Loucy (cell line): ENCODE results near the gene UQCC5.

Experiments
- CTCF ChIP-seq: fragments of 200-600 bp; sonication (generic); conservative IDR thresholded peaks from 2 replicates; pipeline ENCODE4 v1.5.1; 2014; ENCODE audit warnings: mild to moderate bottlenecking, antibody characterized with exemption, low read length
- EZH2phosphoT487 ChIP-seq: fragments of 200-600 bp; IDR thresholded peaks from 2 replicates; pipeline ENCODE4 v1.6.1; 2018; ENCODE audit warnings: antibody characterized with exemption, mild to moderate bottlenecking, moderate library complexity, borderline replicate concordance

- TF ChIP-seq CTCF (no peak), EZH2phosphoT487 (no peak)
Measured at GRCh38 chr3:52512727-52513126, 23.7 kb upstream of the UQCC5 start.
